CD14-positive monocyte (primary cell): ENCODE measurements around the gene MEGF6. TPM values are rescaled to one million over a fixed set of nuclear protein-coding genes. Genes with fewer than 3 reads are reported as not detected.

Experiments
- DNase-seq, 3 donors: peaks; one replicate each; pipeline ENCODE4 v3.0.0-alpha.2; 2011 to 2022
- H2AFZ ChIP-seq: 2 replicates; pipeline ENCODE4 v1.6.0; 2012; ENCODE audit warnings: mild to moderate bottlenecking, low read depth, low read length, inconsistent platforms; ENCODE audit not compliant: insufficient read depth, poor library complexity, severe bottlenecking
- H3K27ac ChIP-seq, 2 donors: 1 replicate in 1 of 2; 2 replicates in 1 of 2; pipeline ENCODE4 v1.5.1; 2012 to 2013; ENCODE audit warnings: low read length in 2 of 2, control low read depth in 1 of 2, inconsistent platforms in 1 of 2, low read depth in 1 of 2, mild to moderate bottlenecking in 1 of 2
- H3K27me3 ChIP-seq, 2 donors: one replicate each; pipeline versions ENCODE4 v1.6.0 to v1.6.1; 2011 to 2013; ENCODE audit warnings: low read length in 2 of 2; ENCODE audit not compliant: control insufficient read depth in 2 of 2, insufficient read depth in 2 of 2
- H3K36me3 ChIP-seq, 2 donors: replicated peaks in 1 of 2; 1 replicate in 1 of 2; 2 replicates in 1 of 2; pipeline versions ENCODE4 v1.5.1 to v1.6.1; 2012 to 2013; ENCODE audit warnings: low read length in 2 of 2, control low read depth in 1 of 2, inconsistent platforms in 1 of 2, mild to moderate bottlenecking in 1 of 2; ENCODE audit not compliant: insufficient read depth in 2 of 2, control insufficient read depth in 1 of 2
- H3K4me1 ChIP-seq, 2 donors: 1 replicate in 1 of 2; 2 replicates in 1 of 2; pipeline versions ENCODE4 v1.5.1 to v1.6.1; 2012 to 2013; ENCODE audit warnings: low read length in 2 of 2, control low read depth in 1 of 2, inconsistent platforms in 1 of 2, mild to moderate bottlenecking in 1 of 2, moderate library complexity in 1 of 2; ENCODE audit not compliant: insufficient read depth in 2 of 2, control insufficient read depth in 1 of 2
- H3K4me2 ChIP-seq: replicated peaks from 2 replicates; pipeline ENCODE3; 2012; ENCODE audit warnings: low read length, moderate library complexity, mild to moderate bottlenecking; ENCODE audit not compliant: poor library complexity, severe bottlenecking; ENCODE audit errors: extremely low read depth
- H3K4me3 ChIP-seq, 3 experiments: fragments of 200-600 bp in 1 of 3; sonication (generic) in 1 of 3; replicated peaks in 1 of 3; 1 replicate in 2 of 3; 2 replicates in 1 of 3; pipeline ENCODE4 v1.5.1; 2011 to 2013; ENCODE audit warnings: low read length in 3 of 3, mild to moderate bottlenecking in 3 of 3, control low read depth in 2 of 3, low read depth in 2 of 3, inconsistent platforms in 1 of 3, moderate library complexity in 1 of 3
- H3K79me2 ChIP-seq: 2 replicates; pipeline ENCODE4 v1.6.0; 2012; ENCODE audit warnings: mild to moderate bottlenecking, control low read depth, inconsistent platforms, low read length, moderate library complexity; ENCODE audit not compliant: insufficient read depth
- H3K9ac ChIP-seq: 2 replicates; pipeline ENCODE4 v1.6.0; 2017; ENCODE audit warnings: low read length, mild to moderate bottlenecking; ENCODE audit not compliant: insufficient read depth, poor library complexity, severe bottlenecking
- H3K9me3 ChIP-seq, 2 donors: replicated peaks in 1 of 2; 1 replicate in 1 of 2; 2 replicates in 1 of 2; pipeline versions ENCODE4 v1.5.1 to v1.6.1; 2012 to 2013; ENCODE audit warnings: low read length in 2 of 2, control low read depth in 1 of 2; ENCODE audit not compliant: control insufficient read depth in 1 of 2, insufficient read depth in 1 of 2
- H4K20me1 ChIP-seq: 2 replicates; pipeline ENCODE4 v1.6.0; 2012; ENCODE audit warnings: mild to moderate bottlenecking, low read length, control low read depth, moderate library complexity; ENCODE audit not compliant: insufficient read depth
- H3K27ac Mint-ChIP-seq, 7 donors: one replicate each; pipeline ENCODE4 v1.8.0; 2020; ENCODE audit warnings: mild to moderate bottlenecking in 7 of 7, mixed read lengths in 7 of 7, moderate library complexity in 6 of 7, inconsistent platforms in 2 of 7
- H3K27me3 Mint-ChIP-seq, 3 donors: one replicate each; pipeline ENCODE4 v1.8.0; 2021 to 2022; ENCODE audit warnings: low read depth in 3 of 3, mild to moderate bottlenecking in 3 of 3, mixed read lengths in 3 of 3, moderate library complexity in 3 of 3, inconsistent platforms in 1 of 3
- H3K36me3 Mint-ChIP-seq, 2 donors: one replicate each; pipeline ENCODE4 v1.8.0; 2020; ENCODE audit warnings: mixed read lengths in 2 of 2, inconsistent platforms in 1 of 2, mild to moderate bottlenecking in 1 of 2
- H3K4me1 Mint-ChIP-seq: one replicate; pipeline ENCODE4 v1.8.0; 2020; ENCODE audit warnings: mild to moderate bottlenecking, mixed read lengths
- H3K4me3 Mint-ChIP-seq, 2 donors: one replicate each; pipeline ENCODE4 v1.8.0; 2020; ENCODE audit warnings: mild to moderate bottlenecking in 2 of 2, mixed read lengths in 2 of 2, moderate library complexity in 1 of 2
- H3K9me3 Mint-ChIP-seq, 7 donors: one replicate each; pipeline ENCODE4 v1.8.0; 2020 to 2022; ENCODE audit warnings: mixed read lengths in 7 of 7, mild to moderate bottlenecking in 6 of 7, moderate library complexity in 6 of 7, inconsistent platforms in 2 of 7
- WGBS: methylation state at CpG from one replicate; pipeline ENCODE4 v1.1.5; 2013; ENCODE audit warnings: missing lambda C conversion rate; ENCODE audit not compliant: insufficient coverage; 5-methylcytosine and 5-hydroxymethylcytosine counted together
- intact Hi-C, 2 donors: fragments of 100-400 bp; cut with micrococcal nuclease; formaldehyde crosslinking; loops; one replicate each; pipeline versions ENCODE4 v1.15.0 to v1.15.1; 2023
- polyA plus RNA-seq, 3 donors: library from polyadenylated mRNA; depleted of rRNA in 1 of 3; unstranded in 2 of 3; stranded (reverse) in 1 of 3; fragments of 300-500 nt in 2 of 3; fragments of >200 nt in 1 of 3; fragmentation: Illumina TruSeq in 2 of 3; gene quantifications; 1 replicate in 2 of 3; 2 replicates in 1 of 3; pipeline ENCODE4 v1.2.3, GENCODE V29; 2012 to 2021
- TF ChIP-seq, protein P1 (sequence below): fragments of 200-600 bp; IDR thresholded peaks from one replicate; pipeline ENCODE4 v1.8.0; 2022; ENCODE audit warnings: antibody characterized with exemption, mild to moderate bottlenecking

MEGF6 gene
- polyA plus RNA-seq, 3 donors, result 0.39 to 3.8 (median 1.2) TPM

DNA sequence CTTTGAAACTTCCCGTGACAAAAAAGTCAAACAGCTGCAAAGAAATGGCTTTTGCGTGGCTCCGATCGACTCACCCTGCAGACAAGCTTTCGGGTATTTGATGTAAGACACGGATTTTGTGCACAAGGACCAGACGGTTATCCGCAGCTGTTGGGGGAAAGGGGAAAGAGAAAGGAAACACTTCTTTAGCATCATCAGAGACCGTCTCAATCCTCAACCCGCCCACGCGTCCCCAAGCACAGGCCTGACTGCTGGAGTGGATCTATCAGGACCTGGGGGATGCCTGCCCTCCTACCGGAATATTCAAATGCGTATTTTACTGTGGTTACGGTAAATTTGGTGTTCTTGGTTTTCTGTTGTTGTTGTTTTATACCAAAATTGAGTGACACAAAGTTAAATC, 27.4 kb upstream of the MEGF6 start:
- H4K20me1 ChIP-seq, result peaks cover 15% of the 10 kb centered on the region
- H3K27ac ChIP-seq, result no peak overlapping the region
- H3K36me3 ChIP-seq, result peaks cover 75 to 96% of the 10 kb centered on the region in 2 donors
- no peaks in the 10 kb centered on the region for H3K4me1 ChIP-seq
- Mint-ChIP-seq H3K4me1 (no peaks in the 10 kb centered on the region), H3K27ac (no peak overlapping the region), H3K9me3 (no peaks in the 10 kb centered on the region), H3K4me3 (no peak overlapping the region), H3K36me3 (peaks cover 77 to 95% of the 10 kb centered on the region in 2 donors), H3K27me3 (peaks cover 0 to 3% (median 0%) of the 10 kb centered on the region in 3 donors)
- DNase-seq, result no peak
- no peaks in the 10 kb centered on the region for H3K9me3 ChIP-seq
- TF ChIP-seq, protein P1, sequence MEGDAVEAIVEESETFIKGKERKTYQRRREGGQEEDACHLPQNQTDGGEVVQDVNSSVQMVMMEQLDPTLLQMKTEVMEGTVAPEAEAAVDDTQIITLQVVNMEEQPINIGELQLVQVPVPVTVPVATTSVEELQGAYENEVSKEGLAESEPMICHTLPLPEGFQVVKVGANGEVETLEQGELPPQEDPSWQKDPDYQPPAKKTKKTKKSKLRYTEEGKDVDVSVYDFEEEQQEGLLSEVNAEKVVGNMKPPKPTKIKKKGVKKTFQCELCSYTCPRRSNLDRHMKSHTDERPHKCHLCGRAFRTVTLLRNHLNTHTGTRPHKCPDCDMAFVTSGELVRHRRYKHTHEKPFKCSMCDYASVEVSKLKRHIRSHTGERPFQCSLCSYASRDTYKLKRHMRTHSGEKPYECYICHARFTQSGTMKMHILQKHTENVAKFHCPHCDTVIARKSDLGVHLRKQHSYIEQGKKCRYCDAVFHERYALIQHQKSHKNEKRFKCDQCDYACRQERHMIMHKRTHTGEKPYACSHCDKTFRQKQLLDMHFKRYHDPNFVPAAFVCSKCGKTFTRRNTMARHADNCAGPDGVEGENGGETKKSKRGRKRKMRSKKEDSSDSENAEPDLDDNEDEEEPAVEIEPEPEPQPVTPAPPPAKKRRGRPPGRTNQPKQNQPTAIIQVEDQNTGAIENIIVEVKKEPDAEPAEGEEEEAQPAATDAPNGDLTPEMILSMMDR, result no peak
- intact Hi-C loops, result no loop called here
- no peak overlapping the region for H2AFZ ChIP-seq
- no peak overlapping the region for H3K4me2 ChIP-seq
- no peak overlapping the region for H3K4me3 ChIP-seq
- H3K79me2 ChIP-seq, result no peaks in the 10 kb centered on the region
- 99% methylated on average over 13 of the region's 15 CpGs for WGBS
- no peaks in the 10 kb centered on the region for H3K27me3 ChIP-seq
- H3K9ac ChIP-seq, result no peak overlapping the region

DNA sequence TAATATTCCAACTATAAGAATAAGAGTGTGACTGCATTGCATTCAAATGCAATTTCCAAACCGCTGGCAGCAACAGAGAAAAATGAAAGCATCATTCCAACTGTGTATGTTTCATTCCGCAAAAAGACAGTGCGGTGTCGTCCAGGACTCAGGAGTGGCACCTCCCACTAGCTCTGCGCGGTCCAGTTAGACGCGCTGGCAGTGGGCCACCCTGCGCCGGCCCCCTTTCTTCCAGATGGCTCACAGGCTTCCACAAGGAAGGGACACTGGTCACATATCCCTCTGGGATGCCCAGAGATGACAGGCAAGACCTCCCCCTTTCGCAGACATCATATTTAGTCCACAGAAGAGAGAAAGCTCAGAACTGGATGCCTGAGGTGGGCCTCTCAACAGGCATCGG, 26.7 kb upstream of the MEGF6 start:
- Mint-ChIP-seq H3K4me3 (no peak overlapping the region), H3K27ac (no peak overlapping the region), H3K9me3 (no peaks in the 10 kb centered on the region), H3K36me3 (peaks cover 82 to 99% of the 10 kb centered on the region in 2 donors), H3K27me3 (peaks cover 0 to 3% (median 0%) of the 10 kb centered on the region in 3 donors), H3K4me1 (no peaks in the 10 kb centered on the region)
- Histone ChIP-seq H2AFZ (no peak overlapping the region), H3K36me3 (peaks cover 82 to 99% of the 10 kb centered on the region in 2 donors), H3K9me3 (no peaks in the 10 kb centered on the region), H4K20me1 (peaks cover 14% of the 10 kb centered on the region), H3K79me2 (no peaks in the 10 kb centered on the region), H3K4me1 (no peaks in the 10 kb centered on the region), H3K27ac (no peak overlapping the region), H3K9ac (no peak overlapping the region), H3K4me2 (no peak overlapping the region), H3K27me3 (no peaks in the 10 kb centered on the region), H3K4me3 (no peak overlapping the region)
- no peak for DNase-seq
- intact Hi-C loops, result no loop called here
- 96% methylated on average over 12 of the region's 12 CpGs for WGBS
- TF ChIP-seq, protein P1, result no peak
